KBM-7 (cell line): ENCODE results near the gene TMED1.

Source experiments
- DNase-seq: peaks from one replicate; pipeline ENCODE4 v3.0.0-alpha.2; 2015
- in situ Hi-C: fragments of 300-500 bp; cut with MboI; formaldehyde crosslinking; loops from 2 replicates; pipeline ENCODE4 v1.14.3; 2020; ENCODE audit warnings: low sequenced_read_pairs, low pct_unique_long_range_greater_than_20kb, mixed read lengths

Gene TMED1

DNA sequence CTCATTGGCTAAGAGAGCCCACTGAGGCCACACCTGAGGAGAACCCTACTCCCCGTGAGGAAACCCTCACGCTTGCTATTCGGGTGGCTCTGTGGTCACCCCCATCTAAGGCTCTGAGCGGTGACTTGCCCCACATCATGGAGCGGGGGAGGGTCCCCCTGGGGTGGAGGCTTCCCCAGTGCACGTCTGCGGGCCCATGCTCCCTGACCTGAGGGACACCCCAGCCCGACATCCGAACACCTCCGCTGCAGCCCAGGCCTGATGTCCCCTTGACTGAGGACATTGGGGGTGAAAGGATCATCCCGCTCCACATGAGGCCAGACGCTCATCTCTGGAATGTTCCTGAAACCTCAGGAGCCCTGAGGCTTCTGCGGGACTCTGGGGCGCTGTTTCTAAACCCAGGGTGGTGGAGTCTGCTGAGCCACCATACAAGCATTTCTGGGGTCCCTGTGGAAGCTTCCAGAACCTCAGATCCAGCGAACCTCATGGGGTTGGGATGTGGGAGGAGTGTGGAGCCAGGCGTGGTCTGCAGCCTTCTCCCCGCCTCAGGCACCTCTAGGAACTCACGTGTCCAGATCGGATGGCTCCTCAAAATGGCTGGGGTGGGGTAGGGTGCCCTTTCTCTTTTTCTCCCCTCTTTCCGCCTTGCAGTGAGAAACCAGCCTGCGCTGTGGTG, 19.9 kb downstream of the TMED1 start:
- in situ Hi-C loops: no loop called here
- DNase-seq: no peak

GRCh38 chr19:10815007-10815536, 20.9 kb downstream of the TMED1 start:
- no peak for DNase-seq
- in situ Hi-C loops: no loop called here

DNA sequence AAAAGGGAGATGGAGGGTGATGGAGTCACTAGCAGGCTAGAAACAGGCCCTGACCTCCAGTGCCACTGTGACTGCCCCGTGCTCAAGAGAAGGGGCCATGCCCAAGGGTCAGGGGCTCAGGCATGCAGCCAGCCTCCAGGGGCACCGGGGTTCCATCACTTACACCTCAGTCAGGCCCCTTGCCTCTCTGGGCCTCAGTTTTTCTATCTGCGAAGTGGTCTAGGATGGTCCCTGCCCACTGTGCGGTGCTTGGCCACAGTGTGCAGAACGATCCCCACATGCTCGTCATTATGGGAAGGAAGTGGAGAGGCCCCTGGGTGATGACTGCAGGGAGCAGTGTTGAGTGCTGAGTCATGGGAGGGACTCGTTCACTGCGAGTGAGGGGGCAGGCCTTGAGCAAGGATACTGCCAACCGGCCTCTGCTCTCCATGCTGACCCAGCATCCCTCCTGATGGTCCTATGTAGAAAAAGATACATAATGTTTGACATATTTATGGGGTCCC, 23.1 kb downstream of the TMED1 start:
- DNase-seq: peak; percentile 78
- in situ Hi-C loops: no loop called here

DNA sequence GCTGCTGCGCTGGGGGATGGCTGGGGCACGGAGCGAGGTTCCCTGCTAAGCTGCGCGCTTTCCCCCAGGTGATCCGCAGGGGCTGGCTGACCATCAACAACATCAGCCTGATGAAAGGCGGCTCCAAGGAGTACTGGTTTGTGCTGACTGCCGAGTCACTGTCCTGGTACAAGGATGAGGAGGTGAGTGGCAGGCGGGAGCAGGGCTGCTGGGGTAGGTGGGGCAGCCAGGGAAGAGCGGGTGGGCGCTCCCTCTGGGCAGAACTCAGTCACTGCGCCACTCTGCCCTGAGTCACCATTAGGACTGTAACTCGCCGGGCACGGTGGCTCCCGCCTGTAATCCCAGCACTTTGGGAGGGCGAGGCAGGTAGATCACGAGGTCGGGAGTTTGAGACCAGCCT, 23.8 kb downstream of the TMED1 start:
- in situ Hi-C loops: no loop called here
- DNase-seq: no peak

DNA sequence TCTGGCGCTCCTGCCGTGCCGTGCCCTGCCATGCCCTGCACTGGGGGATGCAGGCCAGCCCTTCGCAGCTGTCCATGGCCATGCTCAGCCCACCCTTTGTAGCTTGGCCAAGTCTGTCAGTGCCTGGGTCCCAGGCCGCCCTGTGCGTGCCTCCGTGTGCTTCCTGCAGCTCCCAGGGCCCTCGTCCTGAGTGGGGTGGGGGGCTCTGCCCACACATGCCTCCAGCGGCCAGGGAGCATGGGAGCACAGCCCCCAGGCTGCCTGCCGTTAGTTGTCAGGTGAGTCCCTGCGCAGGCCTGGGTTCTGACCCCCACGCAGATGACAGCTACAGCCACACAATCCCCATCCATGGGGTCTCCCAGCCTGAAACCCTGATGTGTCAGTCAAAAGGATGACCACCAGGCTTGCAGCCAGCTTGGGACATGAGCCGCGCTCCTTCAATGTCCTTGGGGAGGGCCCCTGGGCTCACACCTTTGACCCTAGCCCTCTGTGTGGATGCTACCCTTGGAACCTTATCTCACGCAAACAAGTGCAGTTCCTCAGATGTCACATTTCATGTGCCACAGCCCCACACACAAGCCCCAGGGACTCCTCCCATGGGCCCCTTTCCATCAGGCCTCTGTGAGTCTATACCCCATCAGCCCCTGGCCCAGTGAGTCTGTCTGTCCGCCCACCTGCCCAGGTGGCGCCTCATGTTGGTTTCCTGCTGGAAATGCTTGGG, 24.5 kb downstream of the TMED1 start:
- no peak for DNase-seq
- in situ Hi-C loops: no loop called here

DNA sequence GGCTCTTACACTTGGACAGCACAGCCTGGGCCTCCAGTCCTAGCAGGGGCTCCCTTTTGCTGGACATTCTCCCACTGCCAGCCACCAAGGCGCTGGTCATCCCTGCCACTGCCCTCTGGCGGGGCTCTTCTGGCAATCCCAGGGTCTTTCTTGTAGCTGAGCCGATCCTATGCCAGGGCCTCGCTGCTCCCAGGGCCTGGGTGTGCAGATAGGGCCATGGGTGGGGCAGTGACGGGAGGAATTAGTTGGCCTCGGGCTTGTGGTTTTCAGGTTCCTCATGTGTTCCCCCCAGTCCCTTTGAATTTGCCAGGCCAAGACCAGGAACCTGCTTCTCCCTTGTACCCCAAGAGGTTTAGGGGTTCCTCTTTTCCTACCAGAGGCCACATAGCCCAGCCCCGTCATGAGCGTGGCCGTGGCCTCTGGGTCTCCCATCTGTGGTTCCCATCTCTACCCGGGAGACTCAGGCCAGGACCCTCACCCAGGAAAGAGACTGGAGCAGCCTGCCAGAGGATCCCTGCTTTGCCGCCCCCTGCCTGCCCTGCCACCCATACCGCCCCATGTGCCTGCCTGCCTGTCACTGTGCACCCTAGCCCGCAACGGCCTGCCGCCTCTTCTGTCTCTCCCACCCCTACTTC, 26.2 kb downstream of the TMED1 start:
- in situ Hi-C loops: no loop called here
- peak; percentile 21 for DNase-seq

GRCh38 chr19:10808937-10809649, 26.9 kb downstream of the TMED1 start:
- DNase-seq: no peak
- in situ Hi-C loops: no loop called here

- no peak for DNase-seq
- in situ Hi-C loops: no loop called here
These were observed 30.2 kb downstream of the TMED1 start for GRCh38 chr19:10805758-10806247.

DNA sequence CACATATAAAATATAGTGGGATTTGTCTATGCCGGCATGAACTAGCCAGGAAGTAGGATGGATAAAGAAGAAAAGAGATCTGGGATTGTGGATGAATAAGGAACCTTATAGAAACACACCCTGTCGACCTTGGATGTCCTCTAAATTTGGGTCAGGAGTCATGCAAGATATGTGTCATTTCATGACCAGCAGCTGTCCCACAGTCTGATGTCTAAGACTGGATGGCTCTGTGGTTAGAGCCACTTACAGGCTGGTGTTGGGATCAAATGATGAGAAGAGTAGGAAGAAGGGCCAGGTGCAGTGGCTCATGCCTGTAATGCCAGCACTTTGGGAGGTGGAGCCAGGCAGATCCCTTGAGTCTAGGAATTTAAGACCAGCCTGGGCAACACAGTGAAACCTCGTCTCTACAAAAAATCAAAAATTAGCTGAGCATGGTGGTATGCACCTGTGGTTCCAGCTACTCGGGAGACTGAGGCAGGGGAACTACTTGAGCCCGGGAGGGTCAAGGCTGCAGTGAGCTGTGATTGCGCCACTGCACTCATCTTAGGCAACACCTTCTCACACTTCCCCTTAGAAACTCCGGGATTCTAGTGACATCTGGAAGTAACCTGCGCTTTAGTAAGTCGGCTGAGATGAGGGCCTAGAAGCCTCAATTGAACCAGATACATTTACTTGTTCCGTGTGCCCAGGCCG, 30.8 kb downstream of the TMED1 start:
- no peak for DNase-seq

DNA sequence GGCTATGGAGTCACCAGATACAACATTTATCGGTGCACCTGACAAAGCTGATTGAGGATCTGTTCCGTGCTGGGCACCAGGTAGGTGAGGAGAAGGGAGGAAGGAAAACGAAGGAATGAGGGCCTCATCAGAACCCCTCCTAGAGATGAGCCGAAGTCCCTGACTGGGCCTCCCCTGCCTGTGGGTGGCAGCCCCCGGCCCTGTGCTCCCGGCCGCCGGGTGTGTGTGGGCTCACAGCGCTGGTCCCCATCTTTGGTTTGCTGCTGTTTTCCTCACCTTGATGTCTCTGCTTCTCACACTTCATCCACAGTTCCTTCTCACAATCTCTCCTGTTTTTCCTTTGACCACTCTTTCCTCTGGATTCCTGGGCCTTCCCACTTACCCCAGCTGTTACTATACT, 32.8 kb downstream of the TMED1 start:
- no peak for DNase-seq
- in situ Hi-C loops: no loop called here

More for the DNA sequence above, 30.8 kb downstream of the TMED1 start:
- in situ Hi-C loops: no loop called here

DNA sequence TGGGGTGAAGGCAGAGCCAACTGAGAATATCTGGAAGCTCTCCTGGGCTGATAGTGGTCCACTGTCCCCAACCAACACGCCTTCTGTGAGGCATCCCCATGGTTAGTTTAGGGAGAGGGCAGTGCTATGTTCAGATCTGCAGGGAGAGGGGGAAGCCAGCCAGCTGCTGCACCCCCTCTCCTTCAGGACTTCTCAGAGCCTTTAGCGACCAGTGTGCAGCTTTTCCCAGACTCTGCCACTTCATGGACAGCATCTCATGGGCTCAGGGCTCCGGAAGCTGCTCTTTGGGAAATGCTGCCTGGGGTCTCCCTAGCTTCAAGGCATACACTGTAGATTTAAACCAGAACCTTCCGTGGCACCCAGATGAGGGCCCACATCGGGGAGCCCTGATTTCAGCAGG, 33.5 kb downstream of the TMED1 start:
- no peak for DNase-seq
- in situ Hi-C loops: no loop called here

GRCh38 chr19:10800488-10800887, 35.5 kb downstream of the TMED1 start:
- in situ Hi-C loops: no loop called here
- DNase-seq: no peak

- in situ Hi-C loops: no loop called here
- no peak for DNase-seq
These were observed 38.3 kb downstream of the TMED1 start for GRCh38 chr19:10797541-10798256.

DNA sequence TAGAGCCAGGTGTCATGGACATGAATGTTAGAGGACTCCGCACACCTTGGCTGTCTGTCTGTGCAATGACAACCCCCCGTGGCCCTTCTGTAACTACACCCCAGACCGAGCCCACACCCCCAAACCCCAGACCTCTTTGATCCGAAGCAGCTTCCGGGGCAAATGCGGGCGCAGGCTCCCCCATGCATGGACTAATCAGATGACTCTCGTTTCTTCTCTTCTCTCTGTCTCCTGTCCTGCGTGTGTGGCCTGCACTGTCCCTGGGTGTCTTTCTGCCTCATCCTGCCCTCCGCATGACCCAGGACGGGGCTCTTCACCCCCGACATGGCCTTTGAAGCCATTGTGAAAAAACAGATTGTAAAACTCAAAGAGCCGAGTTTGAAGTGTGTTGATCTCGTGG, 38.9 kb downstream of the TMED1 start:
- in situ Hi-C loops: no loop called here
- DNase-seq: no peak

GRCh38 chr19:10796653-10797052, 39.4 kb downstream of the TMED1 start:
- in situ Hi-C loops: no loop called here
- DNase-seq: no peak

GRCh38 chr19:10789866-10790265, 46.1 kb downstream of the TMED1 start:
- in situ Hi-C loops: no loop called here
- DNase-seq: no peak

- DNase-seq: no peak
- in situ Hi-C loops: no loop called here
These were observed 47.9 kb downstream of the TMED1 start for GRCh38 chr19:10788146-10788545.

DNA sequence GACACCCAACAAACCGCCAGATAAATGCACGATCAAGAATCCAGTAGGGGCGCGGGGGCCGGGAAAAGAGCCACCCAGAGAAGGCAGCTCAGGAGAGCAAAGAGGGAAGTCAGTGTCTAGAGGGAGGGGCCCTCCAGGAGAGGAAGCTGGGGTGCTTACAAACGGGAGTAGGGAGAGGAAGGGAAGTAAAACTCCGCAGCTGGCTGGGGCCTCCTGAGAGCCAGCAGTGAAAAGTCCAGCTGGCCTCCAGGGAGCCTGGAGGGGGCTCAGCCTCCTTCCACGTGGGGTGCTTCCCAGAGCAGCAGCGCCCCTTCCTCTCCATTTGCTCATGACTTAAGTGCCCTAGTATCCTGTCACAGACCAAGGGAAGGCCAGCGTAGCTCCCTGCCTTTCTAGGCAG, 51.8 kb downstream of the TMED1 start:
- peak; percentile 77 for DNase-seq
- in situ Hi-C loops: no loop called here
